ENCODE data around the gene LOXL4. TPM values are rescaled to one million over a fixed set of nuclear protein-coding genes. Genes with fewer than 3 reads are reported as not detected.

Gene LOXL4
- polyA plus RNA-seq (ENCODE audit: insufficient read length in 4 of 4): 1 to 10 TPM; 3.8 to 4.5 (median 4.2) TPM

- DNase-seq (ENCODE audit: low read depth in 4 of 4, low spot score in 3 of 4): peak in 1 of 4 donors; percentile 26
Observed at GRCh38 chr10:98267894-98268693, at the start of gene LOXL4. Gene LOXL4 (minus strand): TSS chr10:98268194. CDS start chr10:98263019, 5,175 bp downstream.

GRCh38 chr10:98316661-98317060, 48.7 kb upstream of the LOXL4 start:
- no peak for DNase-seq (ENCODE audit: low read depth in 4 of 4, low spot score in 3 of 4)

- no peak for DNase-seq (ENCODE audit: low read depth in 4 of 4, low spot score in 3 of 4)
Observed at GRCh38 chr10:98316170-98316569, 48.2 kb upstream of the LOXL4 start.

GRCh38 chr10:98314532-98315284, 46.7 kb upstream of the LOXL4 start:
- DNase-seq (ENCODE audit: low read depth in 4 of 4, low spot score in 3 of 4): no peak

DNA sequence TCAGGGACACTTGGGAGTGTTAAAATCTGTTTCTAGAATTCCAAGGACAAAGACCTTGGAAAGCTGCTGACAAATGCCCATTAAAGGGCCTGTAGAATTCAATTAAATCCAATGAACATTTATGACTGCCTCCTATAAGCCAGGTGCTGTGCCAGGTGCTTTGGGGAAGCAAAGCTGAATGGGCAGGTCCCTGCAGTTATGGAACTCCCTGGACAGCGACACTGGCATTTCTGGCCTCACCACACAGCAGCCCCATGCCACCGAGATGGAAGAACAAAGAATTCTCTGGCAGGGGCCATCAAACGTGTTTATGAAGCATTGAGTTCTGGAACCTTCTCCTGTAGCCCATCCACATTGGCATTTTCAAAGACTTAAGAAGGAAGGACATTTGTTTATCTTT, 45.6 kb upstream of the LOXL4 start:
- no peak for DNase-seq (ENCODE audit: low read depth in 4 of 4, low spot score in 3 of 4)

DNA sequence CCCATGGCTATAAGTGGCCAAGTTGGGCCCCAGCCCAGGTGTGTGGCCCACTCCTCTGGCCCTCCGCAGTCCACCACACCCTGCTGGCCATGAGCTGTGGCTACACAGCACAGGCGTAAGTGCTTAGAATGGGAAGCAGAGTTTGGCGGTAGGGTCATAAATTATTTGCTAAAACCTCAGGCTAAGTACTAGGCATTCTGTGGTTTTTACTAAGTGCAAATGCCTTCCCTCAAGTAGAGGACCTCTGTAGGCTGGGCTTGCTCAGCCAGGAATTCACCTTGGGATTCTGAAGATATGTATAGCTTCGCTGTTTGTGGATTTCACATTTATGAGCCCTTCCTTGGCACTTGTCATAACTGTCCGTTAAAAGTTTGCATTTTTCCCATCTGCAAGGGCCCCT, 44.8 kb upstream of the LOXL4 start:
- DNase-seq (ENCODE audit: low read depth in 4 of 4, low spot score in 3 of 4): no peak

GRCh38 chr10:98312349-98312748, 44.4 kb upstream of the LOXL4 start:
- DNase-seq (ENCODE audit: low read depth in 4 of 4, low spot score in 3 of 4): no peak

GRCh38 chr10:98310701-98311100, 42.7 kb upstream of the LOXL4 start:
- no peak for DNase-seq (ENCODE audit: low read depth in 4 of 4, low spot score in 3 of 4)

DNA sequence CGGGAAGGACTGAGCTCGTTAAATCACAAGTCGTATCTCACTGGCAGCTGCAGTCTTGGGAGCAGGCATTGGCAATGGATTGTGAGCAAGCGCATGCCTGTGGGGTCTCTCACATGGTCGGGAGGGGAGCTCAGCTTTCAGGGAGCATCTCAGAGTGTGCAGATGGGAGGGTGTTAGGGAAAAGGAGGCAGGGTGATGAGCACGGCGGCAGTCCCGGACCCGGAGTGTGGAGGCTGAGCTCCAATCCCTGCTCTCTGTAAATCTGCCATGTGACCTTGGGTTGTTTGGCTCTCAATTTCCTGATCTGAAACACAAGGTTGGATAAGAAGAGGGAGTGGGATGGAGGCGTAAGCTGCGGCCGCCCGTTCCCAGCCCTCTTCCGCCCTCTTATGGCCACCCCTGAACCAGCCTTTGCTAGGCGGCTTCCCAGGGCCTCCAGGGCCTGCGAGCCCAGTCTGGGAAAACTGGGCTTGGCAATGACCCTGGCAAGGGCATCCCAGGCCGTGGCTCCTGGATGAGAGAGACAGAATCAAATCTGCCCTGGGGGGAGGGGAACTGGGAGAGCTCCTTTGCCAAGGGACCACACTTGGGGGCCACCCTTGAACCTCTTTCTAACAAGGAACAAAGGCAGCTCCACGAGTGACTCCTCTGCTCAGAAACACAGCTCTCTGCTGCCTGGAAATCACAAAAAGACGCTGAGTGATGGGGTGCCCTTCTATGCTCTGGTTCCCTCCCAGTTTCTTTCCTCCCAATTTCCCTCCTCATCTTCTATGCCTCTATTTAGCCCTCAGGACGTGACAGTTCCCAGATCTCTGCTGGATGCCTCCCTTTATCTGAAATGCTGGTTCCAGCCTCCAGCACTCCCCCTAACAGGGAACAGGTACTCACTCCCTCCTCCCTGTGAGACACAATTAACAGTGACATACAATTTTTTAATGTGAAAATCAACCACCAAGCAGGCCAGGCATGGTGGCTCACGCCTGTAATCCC, 41.7 kb upstream of the LOXL4 start:
- peak in 3 of 4 donors; percentile 48 to 60 (median 58) for DNase-seq (ENCODE audit: low read depth in 4 of 4, low spot score in 3 of 4)

GRCh38 chr10:98308669-98309365, 40.8 kb upstream of the LOXL4 start:
- DNase-seq (ENCODE audit: low read depth in 4 of 4, low spot score in 3 of 4): no peak

DNA sequence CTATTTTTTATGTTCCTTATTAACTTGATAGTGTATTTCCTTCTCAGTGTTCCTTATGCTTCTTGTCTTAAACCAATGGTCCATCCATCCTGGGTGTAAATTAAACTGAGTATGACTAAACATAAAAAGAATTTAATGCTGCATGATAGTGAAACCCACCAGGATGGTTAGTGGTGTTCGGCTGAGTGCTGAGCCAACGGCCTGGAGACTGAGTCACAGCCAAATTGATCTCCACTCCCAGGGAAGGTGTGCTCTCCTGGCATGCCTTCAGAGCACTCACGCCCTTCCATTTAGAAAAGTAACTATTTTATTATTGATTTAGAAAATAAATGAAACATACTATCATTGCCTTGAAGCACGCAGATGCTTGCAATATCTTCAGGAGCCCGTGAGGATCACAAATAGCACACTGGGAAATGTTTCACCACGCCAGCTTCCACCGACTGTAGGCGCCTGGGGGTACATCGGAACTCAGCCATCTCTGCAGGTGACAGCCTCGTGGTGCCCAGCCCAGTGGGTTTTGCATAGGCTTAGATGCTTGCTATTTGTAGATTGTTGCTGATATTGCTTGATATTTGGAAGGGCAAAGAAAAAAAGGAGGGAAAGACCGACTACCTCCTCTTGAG, 40.0 kb upstream of the LOXL4 start:
- no peak for DNase-seq (ENCODE audit: low read depth in 4 of 4, low spot score in 3 of 4)

GRCh38 chr10:98306501-98306900, 38.5 kb upstream of the LOXL4 start:
- no peak for DNase-seq (ENCODE audit: low read depth in 4 of 4, low spot score in 3 of 4)

GRCh38 chr10:98303569-98303968, 35.6 kb upstream of the LOXL4 start:
- DNase-seq (ENCODE audit: low read depth in 4 of 4, low spot score in 3 of 4): no peak

GRCh38 chr10:98302741-98303365, 34.9 kb upstream of the LOXL4 start:
- no peak for DNase-seq (ENCODE audit: low read depth in 4 of 4, low spot score in 3 of 4)

DNA sequence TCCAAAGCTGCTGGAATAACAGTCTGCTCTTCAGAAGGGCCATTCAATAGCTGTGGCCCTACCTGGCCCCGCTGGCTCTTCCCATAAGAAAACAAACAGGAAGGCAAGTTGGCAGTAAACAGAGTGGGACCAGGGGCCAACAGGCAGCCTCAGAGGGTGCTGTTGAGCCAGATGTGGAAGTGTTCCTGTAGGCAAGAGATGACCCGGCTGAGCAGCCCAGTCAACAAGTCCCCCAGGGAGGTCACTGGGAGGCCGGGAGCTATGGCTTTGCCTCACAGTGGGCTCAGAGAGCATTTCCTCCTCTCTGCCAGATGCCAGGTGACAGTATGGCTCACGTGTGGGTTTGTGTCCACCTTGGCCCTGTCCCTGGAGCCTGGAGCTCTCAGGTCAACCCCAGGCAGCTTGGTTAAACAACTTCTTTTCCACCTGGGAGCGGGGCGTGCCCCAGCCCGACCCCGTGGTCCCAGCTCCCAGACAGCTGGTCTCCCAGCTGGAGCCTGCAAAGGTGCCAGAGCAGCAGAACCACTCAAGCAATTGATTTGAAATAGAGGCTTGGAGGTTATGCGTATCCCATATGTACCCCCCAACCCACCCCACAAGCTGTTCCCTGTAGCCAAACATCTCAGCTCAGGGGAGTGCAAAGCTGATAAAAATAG, 33.8 kb upstream of the LOXL4 start:
- DNase-seq (ENCODE audit: low read depth in 4 of 4, low spot score in 3 of 4): no peak

DNA sequence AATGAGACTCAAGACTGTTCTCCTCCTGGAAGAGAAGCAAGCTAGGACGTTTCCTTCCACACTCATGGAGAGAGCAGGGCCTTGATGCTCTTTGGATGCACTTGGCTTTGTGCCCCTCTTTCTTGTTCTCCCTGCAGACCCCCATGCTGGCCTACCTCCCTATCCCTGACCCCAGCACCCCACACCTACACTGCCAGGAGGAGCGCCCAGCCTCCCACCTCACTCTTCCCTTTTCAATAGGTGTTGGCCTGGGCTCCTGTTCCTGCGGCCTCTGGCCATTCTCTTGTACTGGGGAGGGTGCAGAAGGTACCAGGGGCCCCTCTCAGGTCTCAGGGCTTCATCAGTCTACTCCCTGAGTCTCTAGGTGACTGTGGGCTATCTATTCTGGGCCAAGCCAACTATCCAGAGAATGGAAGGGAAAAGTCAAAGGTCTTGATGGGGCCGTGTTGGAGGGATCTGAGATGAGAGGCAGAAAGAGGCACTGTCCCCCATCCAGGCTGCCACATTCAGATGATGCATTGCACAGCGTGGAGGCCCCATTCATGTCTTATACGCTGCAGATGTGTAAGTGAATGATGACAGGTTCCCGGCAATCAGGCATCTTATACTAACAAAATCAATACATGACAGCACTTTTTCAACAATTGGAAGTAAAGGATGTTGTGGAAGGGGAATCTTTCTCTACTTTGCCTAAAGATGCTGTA, 32.7 kb upstream of the LOXL4 start:
- no peak for DNase-seq (ENCODE audit: low read depth in 4 of 4, low spot score in 3 of 4)

DNA sequence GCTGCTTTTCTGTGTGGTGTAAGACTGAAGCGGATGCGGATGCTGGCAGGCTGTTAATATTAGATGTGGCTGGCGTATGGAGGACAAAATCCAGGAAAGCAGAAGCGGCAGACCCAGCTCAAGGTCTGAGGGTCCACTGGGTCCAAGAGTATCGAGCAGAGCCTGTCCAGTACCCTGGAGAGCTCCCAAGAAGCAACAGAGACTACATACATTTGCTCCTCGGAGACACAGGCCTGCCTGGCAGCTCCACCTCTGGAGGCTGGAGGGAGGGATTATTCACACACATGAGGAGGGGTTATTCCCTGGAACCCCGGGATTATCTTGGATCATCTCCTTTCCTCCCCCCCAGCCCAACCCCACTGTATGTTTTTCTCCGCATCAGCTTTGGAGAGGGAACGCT, 31.3 kb upstream of the LOXL4 start:
- no peak for DNase-seq (ENCODE audit: low read depth in 4 of 4, low spot score in 3 of 4)

- DNase-seq (ENCODE audit: low read depth in 4 of 4, low spot score in 3 of 4): no peak
Observed at GRCh38 chr10:98296524-98296923, 28.5 kb upstream of the LOXL4 start.
